Caco-2 (cell line): ENCODE measurements around the gene NBR1. TPM values are rescaled to one million over a fixed set of nuclear protein-coding genes. Genes with fewer than 3 reads are reported as not detected.
"Not testable (repeated sequence)": the region's sequence is repeated elsewhere in the genome, so short reads cannot be mapped to it uniquely, and the experiment has no call there.

Source experiments
- BruUV-seq: library from RNA; stranded (reverse); fragments of 400-500 nt; replicated peaks from 2 replicates; lab custom pipeline; 2021; lab: Mats Ljungman, UMichigan
- CTCF ChIA-PET: fragments of 300-600 bp; sonication (Branson Sonifier 250); formaldehyde crosslinking; loops from one replicate; lab custom pipeline; 2022; ENCODE audit warnings: antibody characterized with exemption; lab: Charles Lee
- POLR2A ChIA-PET: fragments of 300-600 bp; sonication (Branson Sonifier 250); formaldehyde crosslinking; loops from one replicate; lab custom pipeline; 2022; ENCODE audit warnings: antibody characterized with exemption; lab: Charles Lee
- DNase-seq, 2 experiments: peaks; one replicate each; pipeline versions ENCODE4 v3.0.0 to v3.0.0-alpha.2; 2020 to 2022
- H3K27me3 ChIP-seq: replicated peaks from 2 replicates; pipeline ENCODE4 v1.6.0; 2011; ENCODE audit warnings: low read length; ENCODE audit not compliant: control insufficient read depth, insufficient read depth
- H3K36me3 ChIP-seq: 2 replicates; pipeline ENCODE4 v1.5.1; 2011; ENCODE audit warnings: low read length; ENCODE audit not compliant: control insufficient read depth, insufficient read depth
- H3K4me1 ChIP-seq: fragments of 250-450 bp; sonication (Bioruptor Pico); 2 replicates; pipeline ENCODE4 v1.5.1; 2020; ENCODE audit warnings: mild to moderate bottlenecking
- H3K4me3 ChIP-seq: 2 replicates; pipeline ENCODE4 v1.5.1; 2011; ENCODE audit warnings: low read depth, mild to moderate bottlenecking, control low read depth, low read length
- H3K9me3 ChIP-seq: fragments of 250-450 bp; sonication (Bioruptor Pico); 2 replicates; pipeline ENCODE4 v1.5.1; 2020; ENCODE audit warnings: mild to moderate bottlenecking, moderate library complexity
- H3K27ac Mint-ChIP-seq: one replicate; pipeline ENCODE4 v1.8.0; 2022; ENCODE audit warnings: mixed read lengths; ENCODE audit not compliant: unreplicated experiment
- H3K27me3 Mint-ChIP-seq: one replicate; pipeline ENCODE4 v1.8.0; 2022; ENCODE audit warnings: mixed read lengths; ENCODE audit not compliant: insufficient read depth, unreplicated experiment
- H3K36me3 Mint-ChIP-seq: one replicate; pipeline ENCODE4 v1.8.0; 2022; ENCODE audit warnings: mild to moderate bottlenecking, mixed read lengths; ENCODE audit not compliant: insufficient read depth, unreplicated experiment
- H3K4me1 Mint-ChIP-seq: one replicate; pipeline ENCODE4 v1.8.0; 2022; ENCODE audit warnings: low read depth, mixed read lengths; ENCODE audit not compliant: unreplicated experiment
- H3K4me3 Mint-ChIP-seq: one replicate; pipeline ENCODE4 v1.8.0; 2022; ENCODE audit warnings: mild to moderate bottlenecking, moderate library complexity, mixed read lengths; ENCODE audit not compliant: unreplicated experiment
- H3K9me3 Mint-ChIP-seq: one replicate; pipeline ENCODE4 v1.8.0; 2022; ENCODE audit warnings: mixed read lengths; ENCODE audit not compliant: unreplicated experiment
- CTCF ChIP-seq, 2 experiments: fragments of 200-600 bp in 1 of 2; IDR thresholded peaks; 1 replicate in 1 of 2; 2 replicates in 1 of 2; pipeline versions ENCODE4 v1.5.1 to v1.8.0; 2011 to 2022; ENCODE audit warnings: antibody characterized with exemption in 1 of 2, control low read depth in 1 of 2, inconsistent platforms in 1 of 2, low read depth in 1 of 2, low read length in 1 of 2, mild to moderate bottlenecking in 1 of 2, moderate library complexity in 1 of 2; ENCODE audit not compliant: insufficient read depth in 1 of 2, severe bottlenecking in 1 of 2, unreplicated experiment in 1 of 2
- intact Hi-C: fragments of 100-400 bp; cut with micrococcal nuclease; formaldehyde crosslinking; loops from one replicate; pipeline ENCODE4 v1.10.0; 2022; ENCODE audit not compliant: unreplicated experiment
- total RNA-seq: library from RNA; stranded (reverse); gene quantifications from 2 replicates; pipeline ENCODE4 v1.2.3, GENCODE V29; 2022

The NBR1 gene
- total RNA-seq, 1 experiment from 2014 or later, result 53.9 TPM

- POLR2A ChIA-PET, result no interaction called here
- peaks cover 8% of the 10 kb centered on the region; the same call in 1 of the 2 replicates for H3K36me3 ChIP-seq
Measured at GRCh38 chr17:43134774-43135453, 36.1 kb upstream of the NBR1 start.

GRCh38 chr17:43135454-43135819, 35.6 kb upstream of the NBR1 start:
- TF ChIP-seq CTCF (IDR thresholded peaks at IDR 0.05; ENCODE audit: insufficient read depth in 1 of 2, low read depth in 1 of 2, low read length in 1 of 2, severe bottlenecking in 1 of 2, unreplicated experiment in 1 of 2), result no peak
- ChIA-PET CTCF (no interaction called here), POLR2A (no interaction called here)
- Histone ChIP-seq H3K4me3 (no peak overlapping the region), H3K9me3 (no peaks in the 10 kb centered on the region), H3K36me3 (peaks cover 8% of the 10 kb centered on the region; the same call in 1 of the 2 replicates), H3K27me3 (no peaks in the 10 kb centered on the region), H3K4me1 (no peaks in the 10 kb centered on the region)
- intact Hi-C loops, result no loop called here
- peaks cover 80% of the 10 kb centered on the region for H3K36me3 Mint-ChIP-seq
- no peak for DNase-seq
- H3K27ac Mint-ChIP-seq, result no peak overlapping the region
- no TSS peak for BruUV-seq
- H3K9me3 Mint-ChIP-seq, result no peaks in the 10 kb centered on the region
- no peaks in the 10 kb centered on the region for H3K27me3 Mint-ChIP-seq
- H3K4me1 Mint-ChIP-seq, result peaks cover 7% of the 10 kb centered on the region
- H3K4me3 Mint-ChIP-seq, result no peak overlapping the region

More at GRCh38 chr17:43134774-43135453, 36.1 kb upstream of the NBR1 start:
- intact Hi-C loops, result no loop called here
- BruUV-seq, result no TSS peak
- Mint-ChIP-seq H3K36me3 (peaks cover 81% of the 10 kb centered on the region), H3K9me3 (no peaks in the 10 kb centered on the region), H3K4me1 (peaks cover 6% of the 10 kb centered on the region), H3K27me3 (no peaks in the 10 kb centered on the region), H3K27ac (no peak overlapping the region), H3K4me3 (no peak overlapping the region)
- CTCF ChIA-PET, result no interaction called here
- no peak overlapping the region for H3K4me3 ChIP-seq
- no peaks in the 10 kb centered on the region for H3K4me1 ChIP-seq
- H3K27me3 ChIP-seq, result no peaks in the 10 kb centered on the region
- no peak for DNase-seq
- no peak for TF ChIP-seq CTCF (IDR thresholded peaks at IDR 0.05; ENCODE audit: insufficient read depth in 1 of 2, low read depth in 1 of 2, low read length in 1 of 2, severe bottlenecking in 1 of 2, unreplicated experiment in 1 of 2)
- no peaks in the 10 kb centered on the region for H3K9me3 ChIP-seq

GRCh38 chr17:43136574-43136973, 34.4 kb upstream of the NBR1 start:
- BruUV-seq, result TSS peak; percentile 10
- DNase-seq, H3K4me3 Mint-ChIP-seq, H3K27me3 ChIP-seq, H3K4me1 Mint-ChIP-seq, H3K4me3 ChIP-seq, H3K36me3 ChIP-seq, H3K27ac Mint-ChIP-seq, H3K4me1 ChIP-seq, H3K9me3 Mint-ChIP-seq, CTCF ChIA-PET, POLR2A ChIA-PET, H3K9me3 ChIP-seq, intact Hi-C loops, H3K27me3 Mint-ChIP-seq: not testable (repeated sequence)
- peaks cover 70% of the 10 kb centered on the region for H3K36me3 Mint-ChIP-seq

- H3K4me3 Mint-ChIP-seq, intact Hi-C loops, H3K9me3 Mint-ChIP-seq, H3K4me1 ChIP-seq, H3K27ac Mint-ChIP-seq, DNase-seq, H3K36me3 ChIP-seq, H3K9me3 ChIP-seq, BruUV-seq, H3K27me3 Mint-ChIP-seq, H3K4me3 ChIP-seq, H3K4me1 Mint-ChIP-seq, H3K27me3 ChIP-seq: not testable (repeated sequence)
- POLR2A ChIA-PET, result interaction anchor here (1.6 kb wide), 1 partner anchor 24 kb away, joined by 11 read pairs; no protein-coding TSS in a partner anchor
- CTCF ChIA-PET, result interaction anchor here (0.7 kb wide), 1 partner anchor 132 kb away, joined by 4 read pairs; no protein-coding TSS in a partner anchor
- H3K36me3 Mint-ChIP-seq, result peaks cover 64% of the 10 kb centered on the region
Measured at GRCh38 chr17:43138531-43138930, 32.5 kb upstream of the NBR1 start.
